ENCODE measurements around the gene L2HGDH. TPM values are rescaled to one million over a fixed set of nuclear protein-coding genes. Genes with fewer than 3 reads are reported as not detected.
A peak's percentile ranks its signal among the peaks of the same experiment; 100 is the strongest.

The L2HGDH gene
- total RNA-seq, 1 experiment from 2014 or later: 24.0 TPM

- H3K4me1 Mint-ChIP-seq: peaks cover 25% of the 10 kb centered on the region
- ATAC-seq (no peak), DNase-seq (ENCODE audit: low spot score) (no peak)
- TF ChIP-seq CREB1 (CRISPR knock-in tag; IDR thresholded peaks at IDR 0.05) (no peak), STAT6 (CRISPR knock-in tag; conservative IDR thresholded peaks at IDR 0.05; ENCODE audit: low read depth) (no peak), ZNF138 (CRISPR knock-in tag; conservative IDR thresholded peaks at IDR 0.05) (no peak), KAT7 (CRISPR knock-in tag; IDR thresholded peaks at IDR 0.05; ENCODE audit: borderline replicate concordance) (no peak), ZNF532 (CRISPR knock-in tag; IDR thresholded peaks at IDR 0.05; ENCODE audit: borderline replicate concordance) (no peak), SOX15 (CRISPR knock-in tag; IDR thresholded peaks at IDR 0.05) (no peak), OVOL2 (CRISPR knock-in tag; IDR thresholded peaks at IDR 0.05; ENCODE audit: borderline replicate concordance) (no peak), USF1 (CRISPR knock-in tag; IDR thresholded peaks at IDR 0.05) (no peak), SMAD4 (CRISPR knock-in tag; IDR thresholded peaks at IDR 0.05) (no peak), HMGA2 (CRISPR knock-in tag; IDR thresholded peaks at IDR 0.05) (no peak), MAX (CRISPR knock-in tag; IDR thresholded peaks at IDR 0.05) (no peak), PRRX2 (CRISPR knock-in tag; IDR thresholded peaks at IDR 0.05) (no peak), JUN (CRISPR knock-in tag; IDR thresholded peaks at IDR 0.05) (no peak), ZBTB43 (CRISPR knock-in tag; IDR thresholded peaks at IDR 0.05) (no peak), RELA (CRISPR knock-in tag; IDR thresholded peaks at IDR 0.05; ENCODE audit: borderline replicate concordance) (no peak), ZNF512 (CRISPR knock-in tag; IDR thresholded peaks at IDR 0.05; ENCODE audit: borderline replicate concordance) (no peak), ZNF671 (CRISPR knock-in tag; IDR thresholded peaks at IDR 0.05) (no peak), TP53 (CRISPR knock-in tag; IDR thresholded peaks at IDR 0.05) (no peak), ZNF219 (CRISPR knock-in tag; IDR thresholded peaks at IDR 0.05; ENCODE audit: borderline replicate concordance) (no peak), AFF4 (CRISPR knock-in tag; IDR thresholded peaks at IDR 0.05; ENCODE audit: borderline replicate concordance) (no peak)
- H3K36me3 Mint-ChIP-seq: peaks cover 28% of the 10 kb centered on the region
- H3K4me3 Mint-ChIP-seq: peak overlapping the region; percentile 86
- peaks cover 6% of the 10 kb centered on the region; the same call in 1 of the 2 replicates for H3K27me3 Mint-ChIP-seq (ENCODE audit: low read depth)
- H3K27ac Mint-ChIP-seq: no peak overlapping the region
- ChIA-PET CTCF (interaction anchor here (1.1 to 2.4 kb wide), 2 partner anchors 11 to 230 kb away, joined by 7 to 20 read pairs; no protein-coding TSS in a partner anchor), POLR2A (interaction anchor here (0.7 kb wide), 1 partner anchor 78 kb away, joined by 7 read pairs; no protein-coding TSS in a partner anchor)
- H3K9me3 Mint-ChIP-seq: peaks cover 15% of the 10 kb centered on the region
Observed at GRCh38 chr14:50310445-50310844, 1.6 kb downstream of the L2HGDH start.

Data from WTC11 (cell line).